Endothelial cell of umbilical vein (primary cell): ENCODE results near the gene SPON2. TPM values are rescaled to one million over a fixed set of nuclear protein-coding genes. Genes with fewer than 3 reads are reported as not detected.

Experiments used
- BruUV-seq: library from RNA; stranded (reverse); fragments of 400-500 nt; replicated peaks from 2 replicates; lab custom pipeline; 2021; lab: Mats Ljungman, UMichigan
- CTCF ChIA-PET: fragments of 300-600, 350-600 bp; sonication (Branson Sonifier 250); formaldehyde crosslinking; loops from one replicate; lab custom pipeline; 2021; ENCODE audit warnings: antibody characterized with exemption, inconsistent platforms; lab: Charles Lee
- POLR2A ChIA-PET: fragments of 300-600, 350-600 bp; sonication (Branson Sonifier 250); formaldehyde crosslinking; loops from one replicate; lab custom pipeline; 2021; ENCODE audit warnings: antibody characterized with exemption, inconsistent platforms; lab: Charles Lee
- DNase-seq: peaks from one replicate; pipeline ENCODE4 v3.0.0-alpha.2; 2011; ENCODE audit warnings: low read depth, low spot score
- FAIRE-seq: peaks from 2 replicates; lab custom pipeline; 2011; peaks lifted over from hg19 to GRCh38; lab: Jason Lieb, UNC
- H2AFZ ChIP-seq: 2 replicates; pipeline ENCODE4 v1.6.0; 2012; ENCODE audit warnings: low read depth, low read length, control low read depth, inconsistent platforms
- H3K27ac ChIP-seq: 2 replicates; pipeline ENCODE4 v1.5.1; 2011; ENCODE audit warnings: low read depth, mild to moderate bottlenecking, control low read depth, low read length, moderate library complexity; ENCODE audit not compliant: insufficient read depth
- H3K27me3 ChIP-seq, 2 experiments: 2 replicates each; pipeline versions ENCODE4 v1.6.0 to v1.6.1; 2011; ENCODE audit warnings: low read length in 2 of 2, mixed read lengths in 1 of 2; ENCODE audit not compliant: control insufficient read depth in 2 of 2, insufficient read depth in 2 of 2
- H3K36me3 ChIP-seq, 2 experiments: 2 replicates in 1 of 2; 3 replicates in 1 of 2; pipeline ENCODE4 v1.5.1; 2011; ENCODE audit warnings: low read length in 2 of 2, mild to moderate bottlenecking in 1 of 2, moderate library complexity in 1 of 2; ENCODE audit not compliant: control insufficient read depth in 2 of 2, insufficient read depth in 2 of 2; ENCODE audit errors: extremely low read depth in 1 of 2
- H3K4me1 ChIP-seq: 3 replicates; pipeline ENCODE4 v1.5.1; 2011; ENCODE audit warnings: mild to moderate bottlenecking, low read length; ENCODE audit not compliant: control insufficient read depth, insufficient read depth; ENCODE audit errors: extremely low read depth
- H3K4me2 ChIP-seq: 2 replicates; pipeline ENCODE4 v1.6.1; 2011; ENCODE audit warnings: low read length, control low read depth, mixed read lengths; ENCODE audit not compliant: insufficient read depth
- H3K4me3 ChIP-seq, 3 experiments: fragments of 200-600 bp in 1 of 3; sonication (generic), shearing (Covaris generic) in 1 of 3; replicated peaks in 1 of 3; 2 replicates each; pipeline ENCODE4 v1.5.1; 2011 to 2016; ENCODE audit warnings: control low read depth in 3 of 3, low read length in 3 of 3, mild to moderate bottlenecking in 2 of 3, inconsistent platforms in 1 of 3, low read depth in 1 of 3, moderate library complexity in 1 of 3; ENCODE audit not compliant: insufficient read depth in 1 of 3
- H3K79me2 ChIP-seq: 2 replicates; pipeline ENCODE4 v1.6.0; 2012; ENCODE audit warnings: low read length, inconsistent platforms; ENCODE audit not compliant: control insufficient read depth, insufficient read depth
- H3K9ac ChIP-seq: replicated peaks from 2 replicates; pipeline ENCODE3; 2011; ENCODE audit warnings: low read length, control low read depth; ENCODE audit not compliant: insufficient read depth; ENCODE audit errors: extremely low read depth
- H3K9me1 ChIP-seq: replicated peaks from 3 replicates; pipeline ENCODE4 v1.6.0; 2011; ENCODE audit warnings: mild to moderate bottlenecking, low read length; ENCODE audit not compliant: control insufficient read depth, insufficient read depth; ENCODE audit errors: extremely low read depth
- H3K9me3 ChIP-seq: replicated peaks from 2 replicates; pipeline ENCODE4 v1.5.1; 2012; ENCODE audit warnings: low read length, inconsistent platforms; ENCODE audit not compliant: control insufficient read depth, insufficient read depth
- H4K20me1 ChIP-seq: replicated peaks from 2 replicates; pipeline ENCODE3; 2011; ENCODE audit warnings: mild to moderate bottlenecking, low read length; ENCODE audit not compliant: control insufficient read depth, insufficient read depth; ENCODE audit errors: extremely low read depth
- CTCF ChIP-seq, 2 donors: IDR thresholded peaks; 1 replicate in 1 of 2; 2 replicates in 1 of 2; pipeline ENCODE4 v1.5.1; 2011; ENCODE audit warnings: low read length in 2 of 2, mild to moderate bottlenecking in 2 of 2, moderate library complexity in 2 of 2, control low read depth in 1 of 2, inconsistent platforms in 1 of 2, low read depth in 1 of 2; ENCODE audit not compliant: insufficient read depth in 1 of 2; ENCODE audit errors: extremely low read depth in 1 of 2
- EZH2 ChIP-seq: IDR thresholded peaks from 2 replicates; pipeline ENCODE4 v1.6.1; 2012; ENCODE audit warnings: borderline replicate concordance, low read depth, mild to moderate bottlenecking, moderate library complexity, low read length, inconsistent platforms; ENCODE audit not compliant: severe bottlenecking
- FOS ChIP-seq: IDR thresholded peaks from 2 replicates; pipeline ENCODE4 v1.6.1; 2011; ENCODE audit warnings: mild to moderate bottlenecking, low read length, moderate library complexity, borderline replicate concordance; ENCODE audit not compliant: insufficient read depth
- GATA2 ChIP-seq: IDR thresholded peaks from 2 replicates; pipeline ENCODE4 v1.7.0; 2011; ENCODE audit warnings: low read depth, mild to moderate bottlenecking, moderate library complexity, mixed read lengths, low read length; ENCODE audit not compliant: insufficient read length, insufficient read depth
- JUN ChIP-seq: IDR thresholded peaks from 2 replicates; pipeline ENCODE4 v1.6.1; 2011; ENCODE audit warnings: borderline replicate concordance, low read depth; ENCODE audit not compliant: insufficient read length, insufficient read depth
- MAX ChIP-seq: IDR thresholded peaks from 2 replicates; pipeline ENCODE4 v1.6.1; 2011; ENCODE audit not compliant: insufficient read depth, insufficient read length
- MYC ChIP-seq: IDR thresholded peaks from one replicate; pipeline ENCODE4 v1.6.1; 2011; ENCODE audit warnings: mild to moderate bottlenecking, low read depth, low read length
- POLR2A ChIP-seq: IDR thresholded peaks from 2 replicates; pipeline ENCODE4 v1.6.1; 2012; ENCODE audit warnings: low read depth, mild to moderate bottlenecking, control low read depth, low read length
- POLR2AphosphoS5 ChIP-seq: IDR thresholded peaks from 2 replicates; pipeline ENCODE4 v1.6.1; 2012; ENCODE audit warnings: low read depth, mild to moderate bottlenecking, control low read depth, low read length, moderate library complexity; ENCODE audit not compliant: insufficient read depth
- dilution Hi-C: fragments of 300-500 bp; cut with MboI; formaldehyde crosslinking; loops from one replicate; pipeline ENCODE4 v1.15.0; 2019; ENCODE audit warnings: low sequenced_read_pairs; ENCODE audit not compliant: extremely low pct_ligation_motif_present
- intact Hi-C: fragments of 100-400 bp; cut with micrococcal nuclease; formaldehyde crosslinking; loops from one replicate; pipeline ENCODE4 v1.10.0; 2022
- polyA plus RNA-seq, 4 experiments: library from polyadenylated mRNA; depleted of rRNA in 3 of 4; stranded (reverse) in 3 of 4; unstranded in 1 of 4; fragments of >200 nt; gene quantifications; 2 replicates each; pipeline versions ENCODE4 v1.2.1 to v1.2.3, GENCODE V29; 2011 to 2012; ENCODE audit warnings: missing spikeins in 1 of 4
- total RNA-seq: library from RNA; stranded (reverse); gene quantifications from 2 replicates; pipeline ENCODE4 v1.2.3, GENCODE V29; 2021

SPON2 gene
- total and polyA plus RNA-seq, 2 donors (not counting 3 experiments of a cell fraction or from before 2014, with no cell fraction given) = 0.04 TPM; not detected in 1

GRCh38 chr4:1174941-1175634 is 2.7 kb upstream of the SPON2 start:
- Histone ChIP-seq H3K9me3 (no peaks in the 10 kb centered on the region), H3K4me3 (no peak overlapping the region), H3K27ac (no peak overlapping the region), H3K36me3 (no peaks in the 10 kb centered on the region), H3K79me2 (no peaks in the 10 kb centered on the region), H3K4me1 (no peaks in the 10 kb centered on the region), H3K9me1 (no peaks in the 10 kb centered on the region), H3K27me3 (peaks cover 31 to 38% of the 10 kb centered on the region in 2 experiments), H3K9ac (no peak overlapping the region), H4K20me1 (no peaks in the 10 kb centered on the region), H3K4me2 (no peak overlapping the region), H2AFZ (no peak overlapping the region)
- FAIRE-seq (no peak), DNase-seq (no peak)
- TF ChIP-seq EZH2 (no peak), CTCF (IDR thresholded peaks at IDR 0.05; ENCODE audit: extremely low read depth in 1 of 2, insufficient read depth in 1 of 2, low read depth in 1 of 2, low read length in 2 of 2) (no peak), MAX (no peak), MYC (no peak), FOS (no peak), JUN (no peak), GATA2 (no peak), POLR2A (no peak), POLR2AphosphoS5 (no peak)
- ChIA-PET CTCF (interaction anchor here (1.1 to 1.5 kb wide), 3 partner anchors 9 to 14 kb away, joined by 3 to 5 read pairs (median 3); no protein-coding TSS in a partner anchor), POLR2A (no interaction called here)
- BruUV-seq = no TSS peak
- dilution Hi-C loops = no loop called here
- intact Hi-C loops = no loop called here
